ENCODE results near the gene AGRP.

GRCh38 chr16:67514382-67514828 lies 31.1 kb upstream of the AGRP start:
- no peak for TF ChIP-seq SALL2 (tag by site-specific recombination; IDR thresholded peaks at IDR 0.05; ENCODE audit: borderline replicate concordance)
- TF ChIP-seq KLF9 (tag by site-specific recombination; IDR thresholded peaks at IDR 0.05; ENCODE audit: low read depth): no peak
- no peak; the same call in 1 of the 2 replicates for TF ChIP-seq CTCF (tag by site-specific recombination; IDR thresholded peaks at IDR 0.05)
- no peak for TF ChIP-seq ZFP3 (tag by site-specific recombination; IDR thresholded peaks at IDR 0.05; ENCODE audit: low read depth)
- TF ChIP-seq ZBTB10 (tag by site-specific recombination; IDR thresholded peaks at IDR 0.05): no peak
- TF ChIP-seq ZBTB26 (tag by site-specific recombination; optimal IDR thresholded peaks at IDR 0.05): no peak

Data from HEK293 (cell line).